GM12878 (cell line): ENCODE results near the gene MCTP2. TPM values are rescaled to one million over a fixed set of nuclear protein-coding genes. Genes with fewer than 3 reads are reported as not detected.

ENCODE experiments used
- BMI1 ChIP-seq: fragments of 450-650 bp; IDR thresholded peaks from 2 replicates; pipeline ENCODE4 v1.6.1; 2016; ENCODE audit warnings: mild to moderate bottlenecking, moderate library complexity, borderline replicate concordance
- CBX3 ChIP-seq: fragments of 200-600 bp; sonication (generic); IDR thresholded peaks from 2 replicates; pipeline ENCODE4 v1.6.1; 2016; ENCODE audit warnings: low read depth, borderline replicate concordance
- CREM ChIP-seq: IDR thresholded peaks from 2 replicates; pipeline ENCODE4 v1.6.1; 2014; ENCODE audit warnings: antibody characterized with exemption, low read depth
- EP300 ChIP-seq, 2 experiments: fragments of 150-350 bp in 1 of 2; IDR thresholded peaks; 2 replicates each; pipeline ENCODE4 v1.6.1; 2011 to 2012; ENCODE audit warnings: low read depth in 2 of 2, low read length in 2 of 2, borderline replicate concordance in 1 of 2, improper control_type of control experiment in 1 of 2, inconsistent platforms in 1 of 2; ENCODE audit not compliant: control insufficient read depth in 1 of 2
- FOXK2 ChIP-seq: fragments of 450-650 bp; IDR thresholded peaks from 2 replicates; pipeline ENCODE4 v1.6.1; 2017; ENCODE audit warnings: mild to moderate bottlenecking, moderate library complexity
- HDAC2 ChIP-seq: fragments of 200-600 bp; sonication (generic); IDR thresholded peaks from 2 replicates; pipeline ENCODE4 v1.6.1; 2017
- HDGF ChIP-seq: fragments of 450-650 bp; IDR thresholded peaks from 2 replicates; pipeline ENCODE4 v1.6.1; 2016; ENCODE audit warnings: antibody characterized with exemption
- JUNB ChIP-seq: IDR thresholded peaks from 2 replicates; pipeline ENCODE4 v1.6.1; 2016; ENCODE audit warnings: antibody characterized with exemption, mild to moderate bottlenecking
- LARP7 ChIP-seq: fragments of 450-650 bp; IDR thresholded peaks from 2 replicates; pipeline ENCODE4 v1.6.1; 2017; ENCODE audit warnings: mild to moderate bottlenecking
- MAX ChIP-seq: IDR thresholded peaks from 2 replicates; pipeline ENCODE4 v1.6.1; 2012; ENCODE audit warnings: low read depth, low read length, improper control_type of control experiment
- NBN ChIP-seq: fragments of 450-650 bp; IDR thresholded peaks from 2 replicates; pipeline ENCODE4 v1.6.1; 2016
- NFYA ChIP-seq: IDR thresholded peaks from 2 replicates; pipeline ENCODE4 v1.6.1; 2011; ENCODE audit warnings: low read depth, mild to moderate bottlenecking, low read length, improper control_type of control experiment, borderline replicate concordance
- RAD21 ChIP-seq: IDR thresholded peaks from 2 replicates; pipeline ENCODE4 v1.6.1; 2011; ENCODE audit warnings: mild to moderate bottlenecking, low read depth, low read length, moderate library complexity; ENCODE audit not compliant: insufficient read depth
- RAD51 ChIP-seq: fragments of 450-650 bp; IDR thresholded peaks from 2 replicates; pipeline ENCODE4 v1.6.1; 2016; ENCODE audit warnings: moderate library complexity, mild to moderate bottlenecking, inconsistent platforms
- RUNX3 ChIP-seq: IDR thresholded peaks from 2 replicates; pipeline ENCODE4 v1.6.1; 2012; ENCODE audit warnings: low read length, inconsistent platforms
- SIN3A ChIP-seq: IDR thresholded peaks from 2 replicates; pipeline ENCODE4 v1.6.1; 2012; ENCODE audit warnings: low read depth, low read length, improper control_type of control experiment
- SKIL ChIP-seq: fragments of 450-650 bp; IDR thresholded peaks from 2 replicates; pipeline ENCODE4 v1.6.1; 2017; ENCODE audit warnings: mild to moderate bottlenecking, low read depth, inconsistent platforms; ENCODE audit not compliant: poor library complexity, severe bottlenecking
- STAT1 ChIP-seq: fragments of 450-650 bp; conservative IDR thresholded peaks from 2 replicates; pipeline ENCODE4 v1.6.1; 2014; ENCODE audit warnings: antibody characterized with exemption, mild to moderate bottlenecking
- SUPT20H ChIP-seq: IDR thresholded peaks from 2 replicates; pipeline ENCODE4 v1.6.1; 2011; ENCODE audit warnings: low read depth, mild to moderate bottlenecking, low read length, moderate library complexity, borderline replicate concordance; ENCODE audit not compliant: control insufficient read depth
- TBL1XR1 ChIP-seq: IDR thresholded peaks from 2 replicates; pipeline ENCODE4 v1.6.1; 2012; ENCODE audit warnings: low read depth, low read length, improper control_type of control experiment
- YY1 ChIP-seq: IDR thresholded peaks from 2 replicates; pipeline ENCODE4 v1.6.1; 2011; ENCODE audit warnings: low read depth, mild to moderate bottlenecking, low read length
- ZBTB11 ChIP-seq: fragments of 450-650 bp; formaldehyde crosslinking; IDR thresholded peaks from 2 replicates; pipeline ENCODE4 v1.5.0; 2022; ENCODE audit warnings: mild to moderate bottlenecking, missing genetic modification characterization
- ZBTB33 ChIP-seq: fragments of 450-650 bp; IDR thresholded peaks from 2 replicates; pipeline ENCODE4 v1.6.1; 2017; ENCODE audit warnings: mild to moderate bottlenecking
- ZZZ3 ChIP-seq: IDR thresholded peaks from 2 replicates; pipeline ENCODE4 v1.6.1; 2011; ENCODE audit warnings: low read depth; ENCODE audit not compliant: control insufficient read depth, insufficient read length
- polyA plus RNA-seq, 11 experiments: library from polyadenylated mRNA; depleted of rRNA in 4 of 11; unstranded in 6 of 11; stranded (reverse) in 5 of 11; fragments of >200 nt; fragmentation: Nextera tagmentation in 4 of 11; fragmentation: Illumina TruSeq in 1 of 11; extraction: Ambion mirVana in 4 of 11; extraction: Trizol in 1 of 11; gene quantifications; 1 replicate in 1 of 11; 2 replicates in 10 of 11; pipeline versions ENCODE4 v1.2.1 to v1.2.3, GENCODE V29; 2011 to 2016; ENCODE audit warnings: inconsistent platforms in 2 of 11, missing spikeins in 2 of 11, low read depth in 1 of 11
- total RNA-seq, 4 experiments: library from RNA; depleted of rRNA in 3 of 4; stranded (reverse); fragments of >200 nt in 3 of 4; fragmentation: Illumina TruSeq in 1 of 4; extraction: Trizol in 1 of 4; gene quantifications; 2 replicates each; pipeline versions ENCODE4 v1.2.1 to v1.2.3, GENCODE V29; 2013 to 2021

The MCTP2 gene
- total and polyA plus RNA-seq, 10 of the 15 experiments (the other 5 are each of a cell fraction or from before 2014, with no cell fraction given): 0.24 to 48.5 (median 0.88) TPM

- no peak for TF ChIP-seq ZBTB33
- peak; percentile 33; the same call in 1 of the 2 replicates for TF ChIP-seq RAD51
- no peak for TF ChIP-seq TBL1XR1
- TF ChIP-seq SIN3A: no peak
- peak; percentile 93 for TF ChIP-seq CREM
- no peak for TF ChIP-seq HDAC2
- no peak for TF ChIP-seq ZBTB11 (CRISPR knock-in tag)
- peak; percentile 87 for TF ChIP-seq BMI1
- no peak for TF ChIP-seq NFYA
- TF ChIP-seq FOXK2: no peak
- TF ChIP-seq NBN: peak; percentile 98
- TF ChIP-seq MAX: no peak
- TF ChIP-seq LARP7: no peak
- peak; percentile 95 for TF ChIP-seq JUNB
- TF ChIP-seq RUNX3: peak; percentile 96
- no peak for TF ChIP-seq YY1
- TF ChIP-seq ZZZ3: no peak
- no peak for TF ChIP-seq RAD21
- no peak for TF ChIP-seq SUPT20H
- peak; percentile 85 for TF ChIP-seq SKIL
- no peak for TF ChIP-seq HDGF
- TF ChIP-seq STAT1: no peak
- TF ChIP-seq CBX3: no peak
- TF ChIP-seq EP300 (IDR thresholded peaks at IDR 0.05; ENCODE audit: borderline replicate concordance in 1 of 2, control insufficient read depth in 1 of 2, low read depth in 2 of 2, low read length in 2 of 2): peak; percentile 94 to 96
Observed at GRCh38 chr15:94306700-94307650, 75.6 kb downstream of the MCTP2 start (continued).
